MM.1S (cell line): ENCODE results near the gene LRTM1.

ENCODE experiments used
- CTCF ChIP-seq: fragments of 300-600 bp; sonication (generic); IDR thresholded peaks from 2 replicates; pipeline ENCODE4 v1.5.1; 2016; ENCODE audit warnings: antibody characterized with exemption, low read length, mixed read lengths
- EZH2 ChIP-seq: fragments of 300-600 bp; sonication (generic); optimal IDR thresholded peaks from 2 replicates; pipeline ENCODE3; 2017; ENCODE audit warnings: low read depth, mild to moderate bottlenecking, antibody characterized with exemption, low read length, mixed read lengths

DNA sequence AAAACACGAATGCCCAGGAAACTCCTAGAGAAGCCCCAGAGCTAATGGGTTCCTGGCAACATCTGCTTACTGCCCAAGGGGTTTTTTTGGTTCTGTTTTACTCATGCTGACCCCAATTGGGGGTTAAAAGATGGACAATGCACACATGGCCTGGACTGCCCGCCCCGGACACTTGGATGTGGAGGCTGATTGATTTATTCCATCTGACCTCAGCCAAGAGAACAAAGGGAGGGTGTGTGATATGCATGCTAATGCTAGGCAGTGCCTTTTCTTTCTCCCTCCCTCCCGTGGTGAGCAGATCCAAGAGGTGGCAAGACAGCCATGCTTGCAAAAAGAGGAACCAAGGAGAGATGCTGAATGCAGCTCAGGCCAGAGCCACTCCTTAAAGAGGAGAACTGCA, 3.3 kb upstream of the LRTM1 start:
- TF ChIP-seq CTCF (no peak), EZH2 (no peak)
